GM12878 (cell line): ENCODE data around the gene STK16. TPM values are rescaled to one million over a fixed set of nuclear protein-coding genes. Genes with fewer than 3 reads are reported as not detected.

Experiments
- ATAC-seq: fragments of 200-7000 bp; cut with Tn5 transposase; 3 replicates; pipeline ENCODE4 v1.9.1; 2020; ENCODE audit warnings: mild to moderate bottlenecking, moderate library complexity
- BruUV-seq: library from RNA; stranded (reverse); fragments of 400-500 nt; replicated peaks from 2 replicates; lab custom pipeline; 2021; lab: Mats Ljungman, UMichigan
- CTCF ChIA-PET: fragments of 300-600 bp; sonication (Branson Sonifier 250); formaldehyde crosslinking; extraction: SDS; loops from one replicate; lab custom pipeline; 2021; ENCODE audit warnings: inconsistent platforms; lab: Yijun Ruan, JAX
- POLR2A ChIA-PET: fragments of 350-600 bp; formaldehyde crosslinking; extraction: SDS; loops from one replicate; lab custom pipeline; 2021; ENCODE audit warnings: inconsistent platforms; lab: Charles Lee
- RAD21 ChIA-PET: fragments of 300-600 bp; sonication (Branson Sonifier 250); formaldehyde crosslinking; loops from one replicate; lab custom pipeline; 2023; ENCODE audit warnings: antibody characterized with exemption; ENCODE audit not compliant: unreplicated experiment; lab: Charles Lee
- SMC1A ChIA-PET: fragments of 300-600 bp; sonication (Branson Sonifier 250); formaldehyde crosslinking; loops from one replicate; lab custom pipeline; 2023; ENCODE audit not compliant: unreplicated experiment, uncharacterized antibody; lab: Charles Lee
- DNase-seq: peaks from one replicate; pipeline ENCODE4 v3.0.0-alpha.2; 2011; ENCODE audit warnings: low read depth, low spot score
- FAIRE-seq: peaks from 3 replicates; lab custom pipeline; 2011; peaks lifted over from hg19 to GRCh38; lab: Jason Lieb, UNC
- H2AFZ ChIP-seq: 2 replicates; pipeline ENCODE4 v1.6.0; 2011; ENCODE audit warnings: low read depth, low read length, control low read depth; ENCODE audit not compliant: control insufficient read depth
- H3K27ac ChIP-seq: 2 replicates; pipeline ENCODE4 v1.5.1; 2011; ENCODE audit warnings: control low read depth; ENCODE audit not compliant: control insufficient read depth, insufficient read depth
- H3K27me3 ChIP-seq, 2 experiments: replicated peaks in 1 of 2; 2 replicates each; pipeline versions ENCODE4 v1.6.0 to v1.6.1; 2011; ENCODE audit warnings: low read length in 1 of 2; ENCODE audit not compliant: control insufficient read depth in 2 of 2, insufficient read depth in 2 of 2
- H3K36me3 ChIP-seq, 2 experiments: 2 replicates each; pipeline ENCODE4 v1.5.1; 2011; ENCODE audit warnings: low read length in 1 of 2; ENCODE audit not compliant: control insufficient read depth in 2 of 2, insufficient read depth in 2 of 2
- H3K4me1 ChIP-seq: 2 replicates; pipeline ENCODE4 v1.6.1; 2011; ENCODE audit warnings: mild to moderate bottlenecking, low read length, moderate library complexity, mixed read lengths; ENCODE audit not compliant: control insufficient read depth, insufficient read depth
- H3K4me2 ChIP-seq: 2 replicates; pipeline ENCODE4 v1.6.0; 2011; ENCODE audit warnings: control low read depth; ENCODE audit not compliant: control insufficient read depth, insufficient read depth
- H3K4me3 ChIP-seq: fragments of 200-600 bp; sonication (generic); 2 replicates; pipeline ENCODE4 v1.5.1; 2016
- H3K79me2 ChIP-seq: 2 replicates; pipeline ENCODE4 v1.6.0; 2011; ENCODE audit warnings: low read length; ENCODE audit not compliant: control insufficient read depth, insufficient read depth
- H3K9ac ChIP-seq: 2 replicates; pipeline ENCODE4 v1.8.0; 2011; ENCODE audit warnings: low read length, control low read depth, mixed read lengths; ENCODE audit not compliant: control insufficient read depth, insufficient read depth
- H3K9me3 ChIP-seq: replicated peaks from 3 replicates; pipeline ENCODE4 v1.5.1; 2011; ENCODE audit warnings: mild to moderate bottlenecking, low read length; ENCODE audit not compliant: control insufficient read depth, insufficient read depth
- H4K20me1 ChIP-seq: 2 replicates; pipeline ENCODE4 v1.6.0; 2011; ENCODE audit not compliant: control insufficient read depth, insufficient read depth
- ASH2L ChIP-seq: fragments of 300-600, 200-600 bp; sonication (generic); IDR thresholded peaks from 2 replicates; pipeline ENCODE4 v1.6.1; 2017; ENCODE audit warnings: low read depth, mild to moderate bottlenecking, borderline replicate concordance
- CREM ChIP-seq: IDR thresholded peaks from 2 replicates; pipeline ENCODE4 v1.6.1; 2014; ENCODE audit warnings: antibody characterized with exemption, low read depth
- ETV6 ChIP-seq, 2 experiments: fragments of 450-650 bp in 1 of 2; IDR thresholded peaks in 1 of 2; conservative IDR thresholded peaks in 1 of 2; 2 replicates each; pipeline ENCODE4 v1.6.1; 2014; ENCODE audit warnings: antibody characterized with exemption in 1 of 2, borderline replicate concordance in 1 of 2, low read depth in 1 of 2, mild to moderate bottlenecking in 1 of 2, moderate library complexity in 1 of 2
- GABPA ChIP-seq: IDR thresholded peaks from 2 replicates; pipeline ENCODE4 v1.6.1; 2014; ENCODE audit warnings: antibody characterized with exemption, low read depth, mild to moderate bottlenecking, inconsistent platforms
- HDAC6 ChIP-seq: fragments of 200-600 bp; sonication (generic); IDR thresholded peaks from one replicate; pipeline ENCODE4 v1.8.0; 2017; ENCODE audit warnings: antibody characterized with exemption; ENCODE audit not compliant: unreplicated experiment
- HSF1 ChIP-seq: fragments of 150-350 bp; IDR thresholded peaks from 2 replicates; pipeline ENCODE4 v1.6.1; 2014; ENCODE audit warnings: mild to moderate bottlenecking, low read depth, low read length
- MYC ChIP-seq: IDR thresholded peaks from 2 replicates; pipeline ENCODE4 v1.6.1; 2011; ENCODE audit warnings: mild to moderate bottlenecking, low read length, moderate library complexity, inconsistent platforms; ENCODE audit not compliant: insufficient read depth, insufficient replicate concordance, insufficient read length, severe bottlenecking
- PAX5 ChIP-seq: IDR thresholded peaks from 2 replicates; pipeline ENCODE4 v1.6.1; 2011; ENCODE audit warnings: low read depth, low read length, borderline replicate concordance
- RAD21 ChIP-seq: IDR thresholded peaks from 2 replicates; pipeline ENCODE4 v1.6.1; 2011; ENCODE audit warnings: mild to moderate bottlenecking, low read depth, low read length, moderate library complexity; ENCODE audit not compliant: insufficient read depth
- SMAD5 ChIP-seq: IDR thresholded peaks from 2 replicates; pipeline ENCODE4 v1.6.1; 2016; ENCODE audit warnings: antibody characterized with exemption, low read depth
- SP1 ChIP-seq: IDR thresholded peaks from one replicate; pipeline ENCODE4 v1.6.1; 2011; ENCODE audit warnings: low read depth, low read length
- STAT1 ChIP-seq: fragments of 450-650 bp; conservative IDR thresholded peaks from 2 replicates; pipeline ENCODE4 v1.6.1; 2014; ENCODE audit warnings: antibody characterized with exemption, mild to moderate bottlenecking
- TAF1 ChIP-seq: IDR thresholded peaks from 2 replicates; pipeline ENCODE4 v1.6.1; 2011; ENCODE audit warnings: mild to moderate bottlenecking, low read depth, low read length, borderline replicate concordance
- TCF3 ChIP-seq: IDR thresholded peaks from 2 replicates; pipeline ENCODE4 v1.6.1; 2012; ENCODE audit warnings: low read depth, mild to moderate bottlenecking, low read length, borderline replicate concordance; ENCODE audit not compliant: insufficient read depth
- TCF7 ChIP-seq: IDR thresholded peaks from 2 replicates; pipeline ENCODE4 v1.6.1; 2014; ENCODE audit warnings: antibody characterized with exemption, borderline replicate concordance
- ZBTB33 ChIP-seq: fragments of 450-650 bp; IDR thresholded peaks from 2 replicates; pipeline ENCODE4 v1.6.1; 2017; ENCODE audit warnings: mild to moderate bottlenecking
- ZNF274 ChIP-seq: IDR thresholded peaks from one replicate; pipeline ENCODE4 v1.8.0; 2011; ENCODE audit not compliant: insufficient read length, insufficient read depth
- whole genome bisulfite sequencing: methylation state at CpG from one replicate; pipeline ENCODE4 v1.1.6; 2016; ENCODE audit warnings: low lambda C conversion rate; ENCODE audit not compliant: insufficient replicate concordance, insufficient coverage; ENCODE audit errors: missing lambda C conversion rate; 5-methylcytosine and 5-hydroxymethylcytosine counted together
- in situ Hi-C: fragments of 300-500 bp; cut with MboI; formaldehyde crosslinking; loops from 9 replicates; pipeline ENCODE4 v1.14.3; 2018; ENCODE audit warnings: mixed read lengths
- intact Hi-C: fragments of 100-400 bp; cut with micrococcal nuclease; formaldehyde crosslinking; loops from one replicate; pipeline ENCODE4 v1.14.2; 2022; ENCODE audit not compliant: unreplicated experiment
- polyA plus RNA-seq, 11 experiments: library from polyadenylated mRNA; depleted of rRNA in 4 of 11; unstranded in 6 of 11; stranded (reverse) in 5 of 11; fragments of >200 nt; fragmentation: Nextera tagmentation in 4 of 11; fragmentation: Illumina TruSeq in 1 of 11; extraction: Ambion mirVana in 4 of 11; extraction: Trizol in 1 of 11; gene quantifications; 1 replicate in 1 of 11; 2 replicates in 10 of 11; pipeline versions ENCODE4 v1.2.1 to v1.2.3, GENCODE V29; 2011 to 2016; ENCODE audit warnings: inconsistent platforms in 2 of 11, missing spikeins in 2 of 11, low read depth in 1 of 11
- total RNA-seq, 4 experiments: library from RNA; depleted of rRNA in 3 of 4; stranded (reverse); fragments of >200 nt in 3 of 4; fragmentation: Illumina TruSeq in 1 of 4; extraction: Trizol in 1 of 4; gene quantifications; 2 replicates each; pipeline versions ENCODE4 v1.2.1 to v1.2.3, GENCODE V29; 2013 to 2021

The STK16 gene
- total and polyA plus RNA-seq, 10 of the 15 experiments (the other 5 are each of a cell fraction or from before 2014, with no cell fraction given) = 4.3 to 50.1 (median 17.9) TPM

- no peak overlapping the region for H2AFZ ChIP-seq
- H3K79me2 ChIP-seq = peaks cover 60% of the 10 kb centered on the region
- H3K27me3 ChIP-seq = no peaks in the 10 kb centered on the region
- peaks cover 12 to 19% of the 10 kb centered on the region in 2 experiments for H3K36me3 ChIP-seq
- H3K4me2 ChIP-seq = peak overlapping the region; percentile 9
- intact Hi-C loops = no loop called here
- ATAC-seq = peak; percentile 59
- in situ Hi-C loops = no loop called here
- BruUV-seq = no TSS peak
- 0 out of 2 replicates have a peak, but pooled peaks cover 4% of the 10 kb centered on the region for H4K20me1 ChIP-seq
- CTCF ChIA-PET = interaction anchor here (0.9 to 5.5 kb wide), 12 partner anchors 10 to 959 kb away, joined by 3 to 69 read pairs (median 4); partner anchors contain the start of genes ANKZF1, ATG9A, CNPPD1 and DNAJB2
- peak; percentile 64 for DNase-seq
- POLR2A ChIA-PET = interaction anchor here (0.5 to 9.0 kb wide), 17 partner anchors 9 to 440 kb away, joined by 3 to 160 read pairs (median 4); partner anchors contain the start of genes ANKZF1, ATG9A, CNPPD1 and DNAJB2
- peak; percentile 57 for FAIRE-seq
- SMC1A ChIA-PET = interaction anchor here (0.7 to 8.6 kb wide), 13 partner anchors 11 to 354 kb away, joined by 3 to 98 read pairs (median 7); partner anchors contain the start of genes ANKZF1, ATG9A, CNPPD1 and DNAJB2
- peak overlapping the region; percentile 58 for H3K27ac ChIP-seq
- RAD21 ChIA-PET = interaction anchor here (0.5 to 3.2 kb wide), 16 partner anchors 10 to 894 kb away, joined by 3 to 46 read pairs (median 4); partner anchors contain the start of genes ANKZF1, ATG9A, CNPPD1 and DNAJB2
- H3K9ac ChIP-seq = peak overlapping the region; percentile 13; the same call in 1 of the 2 replicates
- peaks cover 53% of the 10 kb centered on the region for H3K4me1 ChIP-seq
- no peaks in the 10 kb centered on the region for H3K9me3 ChIP-seq
- H3K4me3 ChIP-seq = peak overlapping the region; percentile 35; the same call in 1 of the 2 replicates
- 9% methylated on average over 7 of the region's 7 CpGs for WGBS
- TF ChIP-seq RAD21 = no peak
- peak; percentile 65; the same call in 1 of the 2 replicates for TF ChIP-seq TCF3
- no peak for TF ChIP-seq ETV6 (conservative IDR thresholded peaks at IDR 0.05 in 1 of 2, IDR thresholded peaks at IDR 0.05 in 1 of 2; ENCODE audit: borderline replicate concordance in 1 of 2, low read depth in 1 of 2)
- TF ChIP-seq STAT1 = no peak
- TF ChIP-seq HDAC6 = no peak
- no peak for TF ChIP-seq HSF1
- 0 out of 2 replicates have a peak, but pooled peaks have one; percentile 29 for TF ChIP-seq PAX5
- no peak for TF ChIP-seq SP1
- TF ChIP-seq SMAD5 = no peak
- no peak for TF ChIP-seq ASH2L
- TF ChIP-seq ZNF274 = no peak
- TF ChIP-seq TCF7 = no peak
- TF ChIP-seq TAF1 = no peak
- TF ChIP-seq GABPA = no peak
- no peak for TF ChIP-seq ZBTB33
- TF ChIP-seq MYC = no peak
- TF ChIP-seq CREM = peak; percentile 52; the same call in 1 of the 2 replicates
Observed at GRCh38 chr2:219249203-219249980, 4.1 kb downstream of the STK16 start.
